GM19397 (cell line): ENCODE measurements around the gene LYPD6B.

Experiments used
- ATAC-seq: cut with Tn5 transposase; IDR thresholded peaks from one replicate; pipeline ENCODE4 v1.9.1; 2021; ENCODE audit warnings: mild to moderate bottlenecking, moderate library complexity; ENCODE audit not compliant: unreplicated experiment

Gene LYPD6B

DNA sequence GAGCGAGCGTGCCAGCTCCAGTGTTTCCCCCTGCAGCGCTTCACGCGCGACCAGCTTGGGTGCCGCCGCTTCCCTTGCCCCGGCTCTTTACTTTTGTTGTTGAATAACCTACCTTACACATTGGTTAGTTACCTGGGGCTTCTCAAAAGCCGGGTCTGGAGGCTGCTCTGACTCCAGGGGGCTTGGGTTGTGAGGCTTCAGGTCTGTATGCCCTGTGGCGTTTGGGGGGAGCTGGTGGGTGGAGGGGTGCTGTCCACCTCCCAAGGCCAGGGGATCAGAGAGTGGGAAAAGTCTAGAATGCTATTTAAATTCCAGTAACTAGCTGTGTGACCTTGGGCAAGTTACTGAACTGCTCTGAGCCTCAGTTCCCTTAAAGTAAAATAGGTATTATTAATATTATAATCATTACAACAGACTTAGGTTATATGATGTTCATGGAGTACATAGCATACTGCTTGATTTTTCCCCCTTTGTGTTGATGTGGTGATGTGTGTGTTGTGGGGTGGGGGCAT is 770 bp downstream of the LYPD6B start:
- ATAC-seq: no peak

DNA sequence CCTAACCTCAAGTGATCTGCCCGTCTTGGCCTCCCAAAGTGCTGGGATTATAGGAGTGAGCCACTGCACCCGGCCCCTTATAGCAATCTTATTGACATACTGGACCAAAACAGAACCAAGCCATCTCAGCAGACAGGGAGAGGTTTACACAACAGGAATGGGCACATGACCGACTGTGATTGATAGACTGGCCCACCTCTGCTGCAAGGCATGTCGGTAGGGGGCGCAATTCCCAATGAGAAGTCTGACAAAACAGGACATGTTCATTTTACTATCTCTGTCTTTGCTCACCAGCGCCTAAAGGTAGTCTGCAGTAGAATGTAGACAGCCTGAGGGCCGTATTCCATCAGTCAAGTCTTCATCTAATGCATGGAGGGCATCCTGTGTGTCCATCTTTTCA is 2.0 kb downstream of the LYPD6B start:
- ATAC-seq: no peak

DNA sequence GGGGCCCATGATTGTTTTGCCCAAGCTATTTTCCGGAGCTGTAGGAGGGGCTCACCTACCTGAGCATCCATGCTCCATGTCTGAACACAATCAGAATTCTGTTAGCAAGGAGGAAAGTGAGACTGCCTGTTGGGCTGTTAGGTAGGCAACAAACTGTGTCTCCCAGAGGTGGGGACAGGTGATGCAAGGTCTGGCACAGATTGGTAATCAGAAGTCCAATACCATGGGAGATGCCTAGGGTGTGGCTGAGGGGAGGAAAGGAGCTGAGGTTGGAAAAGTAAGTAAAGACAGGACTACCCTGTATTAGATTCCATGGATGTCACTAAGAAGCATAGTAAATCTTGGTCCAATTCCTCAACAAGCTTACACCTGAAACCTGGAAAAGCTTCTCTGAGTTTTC is 3.0 kb downstream of the LYPD6B start:
- no peak for ATAC-seq

- ATAC-seq: no peak
Observed at GRCh38 chr2:149042881-149043280, 4.4 kb downstream of the LYPD6B start.

DNA sequence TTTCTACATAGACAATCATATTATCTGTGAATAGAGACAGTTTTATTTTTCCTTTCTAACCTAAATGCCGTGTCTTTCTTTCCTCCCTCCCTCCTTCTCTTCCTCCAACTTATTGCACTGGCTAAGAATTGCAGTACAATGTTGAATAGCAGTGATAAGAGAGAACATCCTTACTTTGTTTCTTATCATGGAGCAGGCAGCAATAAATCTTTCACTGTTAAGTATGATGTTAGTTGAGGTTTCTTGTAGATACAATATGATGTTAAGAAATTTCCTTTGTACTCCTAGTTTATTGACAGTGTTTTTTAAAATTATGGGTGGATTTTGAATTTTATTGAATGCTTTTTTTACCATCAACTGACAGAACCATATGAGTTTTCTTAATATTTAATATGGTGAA is 6.0 kb downstream of the LYPD6B start:
- ATAC-seq: no peak

DNA sequence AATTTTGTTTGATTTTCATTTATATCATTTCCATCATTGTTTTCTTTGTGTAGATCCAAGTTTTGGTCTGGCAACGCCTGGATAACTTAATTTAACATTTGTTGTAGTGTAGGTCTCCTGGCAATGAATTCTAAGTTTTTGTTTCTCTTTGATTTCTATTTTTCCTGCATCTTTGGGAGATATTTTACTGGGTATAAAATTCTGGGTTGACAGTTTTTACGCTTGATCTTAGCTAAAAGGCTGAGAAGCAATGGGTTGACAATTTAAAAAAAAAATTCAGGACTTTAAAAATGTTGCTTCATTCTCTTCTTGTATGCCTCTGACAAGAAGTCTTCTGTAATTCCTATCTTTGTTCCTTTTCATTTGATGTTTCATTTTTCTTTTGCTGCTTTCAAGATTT is 8.6 kb downstream of the LYPD6B start:
- ATAC-seq: no peak

- ATAC-seq: no peak
Observed at GRCh38 chr2:149049142-149049541, 10.6 kb downstream of the LYPD6B start.

DNA sequence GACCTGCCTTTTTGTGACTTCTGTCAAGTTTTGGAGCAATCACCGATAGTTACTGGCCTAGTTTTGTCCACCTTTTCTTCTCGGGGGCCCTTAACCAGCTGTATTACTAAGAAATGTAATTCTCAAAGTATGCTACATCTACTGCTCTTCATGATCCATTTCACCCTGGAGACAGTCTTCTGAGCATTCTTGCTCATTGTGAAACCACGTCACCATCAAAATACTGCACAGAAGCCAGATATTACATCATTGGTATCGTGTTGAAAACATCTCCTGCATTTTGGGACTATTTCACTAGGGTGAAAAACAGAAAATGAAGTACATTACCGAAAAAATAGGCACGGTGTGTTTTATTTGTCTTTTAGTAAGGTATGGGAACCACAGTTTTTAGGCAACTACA is 11.7 kb downstream of the LYPD6B start:
- peak; percentile 74 for ATAC-seq

DNA sequence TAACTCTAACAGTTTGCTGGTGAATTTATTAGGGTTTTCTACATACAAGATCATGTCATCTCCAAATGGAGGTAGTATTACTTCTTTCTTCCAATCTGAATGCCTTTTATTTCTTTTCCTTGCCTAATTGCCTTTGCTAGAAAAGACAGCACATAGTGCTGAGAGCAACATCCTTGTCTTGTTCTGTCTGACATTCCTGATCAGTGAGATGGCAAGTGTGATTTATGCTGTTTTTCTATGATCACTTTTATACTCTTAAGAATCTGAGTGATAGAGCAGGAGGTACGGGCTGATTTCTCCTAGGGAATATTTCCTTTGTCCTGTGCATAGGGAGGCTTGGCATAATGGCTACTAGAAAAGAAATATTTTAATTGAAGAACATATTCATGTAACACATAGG is 17.3 kb downstream of the LYPD6B start:
- ATAC-seq: no peak

DNA sequence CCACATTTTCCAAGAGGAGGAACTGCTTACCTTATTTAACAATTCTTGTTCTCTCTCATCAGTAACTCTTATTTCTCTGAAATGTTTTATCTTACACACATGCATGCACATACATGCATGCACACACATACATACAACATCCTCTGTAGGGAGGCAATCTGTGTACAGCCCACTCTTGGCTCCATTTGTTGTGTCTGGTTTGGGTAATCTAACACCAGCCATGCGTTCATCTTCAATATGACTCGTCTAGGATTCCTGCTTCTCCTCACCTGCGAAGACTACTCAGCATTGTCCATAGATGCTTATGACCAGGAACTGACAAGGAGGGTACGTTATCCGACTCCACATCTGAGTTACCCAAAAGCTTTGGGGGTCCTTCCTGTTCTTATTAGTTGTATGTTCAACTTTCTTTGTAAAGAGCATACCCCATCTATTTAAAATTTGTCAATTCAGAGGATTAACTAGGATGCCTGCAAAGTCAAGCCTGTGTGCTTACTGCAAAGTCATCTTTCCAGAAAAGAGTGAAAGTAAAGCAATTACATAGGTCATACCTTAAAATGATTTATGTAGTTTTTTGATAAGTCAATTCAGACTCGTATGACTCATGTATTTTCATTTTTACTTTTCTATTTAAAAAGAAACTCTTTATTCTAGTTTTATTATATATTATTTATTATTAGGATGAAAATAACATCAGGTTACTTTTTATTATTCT is 18.2 kb downstream of the LYPD6B start:
- no peak for ATAC-seq

DNA sequence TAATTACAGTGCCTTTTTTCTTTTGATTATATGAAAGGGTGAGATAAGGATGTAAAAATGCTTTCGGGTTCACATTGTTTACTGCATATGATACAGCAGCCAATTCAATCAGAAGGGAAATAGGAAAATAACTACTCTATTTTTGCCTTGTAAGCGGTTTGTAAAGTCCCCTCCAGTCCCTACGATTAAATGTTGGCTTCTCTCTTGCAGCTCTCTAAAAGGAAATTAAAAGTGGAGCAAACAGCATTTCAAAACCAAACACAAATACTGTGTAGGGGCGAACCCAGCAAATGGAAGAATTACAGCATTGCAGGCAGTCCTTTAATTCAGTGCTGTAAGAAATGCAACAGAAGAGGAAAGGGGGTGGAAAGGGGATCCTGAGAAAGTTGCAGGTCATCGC is 18.9 kb downstream of the LYPD6B start:
- no peak for ATAC-seq

GRCh38 chr2:149058936-149059335 is 20.4 kb downstream of the LYPD6B start:
- no peak for ATAC-seq

GRCh38 chr2:149059822-149060221 is 21.3 kb downstream of the LYPD6B start:
- ATAC-seq: no peak

- ATAC-seq: no peak
Observed at GRCh38 chr2:149061133-149061745, 22.7 kb downstream of the LYPD6B start.

GRCh38 chr2:149062531-149062930 is 24.0 kb downstream of the LYPD6B start:
- no peak for ATAC-seq

GRCh38 chr2:149063177-149063576 is 24.7 kb downstream of the LYPD6B start:
- no peak for ATAC-seq

DNA sequence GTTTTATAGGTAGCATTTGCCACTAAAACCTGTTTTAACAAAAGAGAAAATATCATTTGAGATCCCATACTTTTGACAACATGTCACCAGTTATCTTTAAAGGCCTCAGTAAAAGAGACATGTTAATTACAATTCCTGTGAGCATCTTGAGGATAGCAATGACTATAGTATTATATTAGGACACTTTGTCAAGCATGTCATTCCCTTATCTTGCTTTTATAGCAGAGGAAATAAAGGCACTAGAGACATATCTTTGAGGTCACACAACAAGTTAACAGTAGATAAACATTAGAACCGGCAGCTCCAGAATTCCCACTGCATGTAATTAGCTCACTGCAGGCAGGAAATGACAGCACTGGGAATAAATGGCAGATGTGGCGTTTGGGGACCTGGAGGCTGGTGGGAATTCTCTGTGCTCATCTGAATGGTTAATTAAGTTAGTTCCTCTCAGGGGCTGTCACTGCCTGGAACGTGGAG is 25.9 kb downstream of the LYPD6B start:
- no peak for ATAC-seq

- no peak for ATAC-seq
Observed at GRCh38 chr2:149064856-149065630, 26.5 kb downstream of the LYPD6B start.

- ATAC-seq: no peak
Observed at GRCh38 chr2:149068225-149068995, 29.9 kb downstream of the LYPD6B start.

- ATAC-seq: no peak
Observed at GRCh38 chr2:149068996-149069888, 30.7 kb downstream of the LYPD6B start.
